ENCODE measurements around the gene CACNA1I.

CACNA1I gene

DNA sequence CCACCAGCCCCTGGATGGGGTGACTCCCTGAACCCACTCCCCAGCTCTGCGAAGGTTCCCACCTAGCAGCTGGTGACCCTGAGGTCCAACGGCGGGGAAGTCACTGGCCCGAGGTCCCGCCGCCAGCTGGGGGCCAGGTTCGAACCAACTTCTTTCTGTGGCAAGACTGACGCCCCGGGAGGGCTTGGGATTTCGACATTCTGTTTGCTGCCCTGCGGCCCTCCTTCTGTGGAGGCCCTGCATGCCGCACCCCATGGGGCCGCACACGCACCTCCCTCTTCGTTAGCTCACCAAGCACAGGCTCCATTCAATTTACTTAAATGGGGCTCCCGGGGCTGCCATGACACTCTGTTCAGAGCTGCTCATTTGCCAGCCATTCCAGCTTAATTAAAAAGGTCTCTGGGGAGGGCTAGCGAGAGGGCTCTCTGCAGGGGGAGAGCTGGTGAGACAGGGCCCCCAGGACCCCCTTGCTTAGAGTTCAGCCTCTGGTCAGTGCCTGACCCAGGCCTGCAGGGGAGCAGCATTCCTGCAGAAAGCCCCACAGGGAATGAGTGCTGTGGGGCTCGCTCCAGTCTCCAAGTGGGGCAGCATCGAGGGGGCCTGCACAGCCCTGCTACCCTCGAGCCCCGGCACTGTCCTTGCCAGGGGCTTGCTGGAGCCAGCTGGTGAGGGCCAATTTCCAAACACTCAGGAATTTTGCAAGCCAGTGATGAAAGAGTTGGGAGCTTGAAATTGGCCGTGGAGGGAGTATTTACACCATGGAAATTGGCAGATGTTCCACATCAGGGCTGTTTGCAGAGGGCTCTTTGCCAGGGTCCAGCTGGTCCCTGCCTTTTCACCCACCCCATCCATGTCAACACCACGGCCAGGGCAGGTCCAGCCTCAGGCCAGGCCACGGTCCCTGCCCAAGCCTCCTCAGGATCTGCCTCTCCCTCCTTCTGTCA lies 80.8 kb downstream of the CACNA1I start:
- DNase-seq, result no peak

GRCh38 chr22:39652990-39653786 lies 82.6 kb downstream of the CACNA1I start:
- no peak for DNase-seq

DNA sequence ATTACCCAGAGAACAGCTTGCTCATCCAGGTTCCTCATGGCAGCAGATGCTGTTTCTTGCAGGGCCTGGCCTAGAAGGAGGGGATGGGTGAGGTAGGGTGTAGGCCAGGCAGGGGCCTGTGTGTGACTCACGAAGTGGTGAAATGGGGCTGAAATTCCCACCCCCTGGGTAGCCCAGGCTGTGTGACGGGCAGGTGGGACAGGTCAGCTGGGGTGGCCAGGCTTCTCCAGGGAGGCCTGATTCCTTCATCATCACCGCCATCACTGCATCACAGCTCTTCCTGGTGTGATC lies 83.2 kb downstream of the CACNA1I start:
- DNase-seq, result no peak

- no peak for DNase-seq
These were observed 83.8 kb downstream of the CACNA1I start for GRCh38 chr22:39654131-39654926.

GRCh38 chr22:39655004-39655579 lies 84.5 kb downstream of the CACNA1I start:
- no peak for DNase-seq

DNA sequence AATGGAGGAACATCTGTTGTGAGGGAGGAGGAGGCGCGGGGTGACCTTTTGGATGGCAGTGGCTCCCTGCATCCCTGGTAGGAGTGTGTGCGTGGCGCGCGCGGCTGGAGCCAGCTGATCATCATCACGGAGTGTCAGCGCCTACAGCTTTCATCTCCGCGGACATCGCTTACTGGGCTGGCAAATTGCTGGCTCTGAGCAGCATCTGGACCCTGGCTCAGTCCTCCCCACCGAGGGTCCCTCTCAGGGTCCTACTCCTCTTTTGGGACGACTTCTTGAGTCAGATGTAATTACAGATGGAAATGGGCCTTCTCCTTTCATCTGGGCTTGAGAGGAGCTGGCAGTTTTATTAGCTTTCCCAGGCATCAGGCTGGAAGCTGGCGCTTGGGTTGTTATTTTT lies 85.3 kb downstream of the CACNA1I start:
- no peak for DNase-seq

DNA sequence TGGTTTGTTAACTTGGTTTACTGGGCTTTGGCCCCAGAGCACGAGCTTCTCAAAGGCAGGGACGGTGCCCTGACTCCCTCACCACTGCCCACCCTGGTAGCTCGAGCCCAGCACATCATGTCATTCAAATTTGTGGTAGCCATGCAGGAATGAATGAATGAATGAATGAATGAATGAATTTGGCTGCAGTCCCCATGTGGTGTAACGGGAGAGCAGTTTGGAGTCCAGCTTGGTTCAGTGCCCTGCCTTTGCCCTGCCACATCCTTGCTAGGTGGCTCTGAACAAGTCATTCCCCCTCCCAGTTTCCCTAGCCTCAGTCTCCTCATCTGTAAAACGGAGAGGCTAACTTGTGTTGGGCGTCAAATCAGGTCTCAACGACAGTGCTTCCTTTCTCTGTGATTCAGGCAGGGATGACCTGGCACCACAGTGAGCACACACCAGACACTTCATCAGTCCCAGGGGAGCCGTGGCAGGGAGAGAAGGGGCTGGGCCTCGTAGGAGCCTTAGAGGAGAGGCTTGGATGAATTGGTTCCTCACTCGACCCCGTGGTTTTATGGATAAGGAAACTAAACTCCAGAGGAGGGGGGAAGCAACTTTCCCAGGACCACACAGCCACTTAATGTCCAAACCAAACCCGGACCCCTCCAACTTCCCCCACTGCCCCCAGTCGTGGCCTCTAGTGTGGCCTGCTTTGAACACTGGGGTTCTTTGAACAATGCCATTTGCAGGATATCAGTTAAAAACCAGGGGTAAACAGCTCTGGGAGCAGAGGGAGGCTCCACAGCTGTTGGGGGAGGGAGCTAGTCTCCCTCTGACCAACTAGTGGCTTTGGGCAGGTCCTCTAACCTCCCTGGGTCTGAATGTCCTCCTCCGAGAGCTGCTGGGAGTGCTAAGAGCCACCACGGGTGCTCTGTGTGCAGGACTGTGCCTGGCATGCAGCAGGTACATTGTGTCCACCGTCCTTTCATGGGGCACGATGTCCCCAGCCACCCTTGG lies 86.2 kb downstream of the CACNA1I start:
- peak; percentile 6 for DNase-seq

DNA sequence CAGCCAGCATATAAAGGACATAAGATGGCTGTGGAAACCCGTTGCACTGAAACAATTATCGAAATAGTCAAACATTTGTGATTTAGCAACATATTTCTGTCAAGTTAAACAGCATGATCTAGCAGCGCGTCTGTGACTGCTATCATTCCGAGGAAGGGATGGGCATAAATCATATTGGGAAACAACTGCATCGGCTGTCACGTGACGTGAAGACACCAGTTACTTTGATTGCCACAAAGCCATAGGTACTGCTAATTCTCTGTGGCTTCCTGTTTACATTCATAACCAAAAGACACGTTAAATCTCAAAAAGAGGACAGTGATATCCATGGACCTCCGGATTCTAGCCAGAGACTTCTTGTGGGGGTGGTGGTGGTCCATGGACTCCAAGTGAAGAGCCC lies 87.8 kb downstream of the CACNA1I start:
- DNase-seq, result no peak

- no peak for DNase-seq
These were observed 88.4 kb downstream of the CACNA1I start for GRCh38 chr22:39658806-39659463.

GRCh38 chr22:39661501-39661841 lies 90.9 kb downstream of the CACNA1I start:
- no peak for DNase-seq

- no peak for DNase-seq
These were observed 91.5 kb downstream of the CACNA1I start for GRCh38 chr22:39661842-39662685.

- no peak for DNase-seq
These were observed 92.1 kb downstream of the CACNA1I start for GRCh38 chr22:39662686-39663052.

DNA sequence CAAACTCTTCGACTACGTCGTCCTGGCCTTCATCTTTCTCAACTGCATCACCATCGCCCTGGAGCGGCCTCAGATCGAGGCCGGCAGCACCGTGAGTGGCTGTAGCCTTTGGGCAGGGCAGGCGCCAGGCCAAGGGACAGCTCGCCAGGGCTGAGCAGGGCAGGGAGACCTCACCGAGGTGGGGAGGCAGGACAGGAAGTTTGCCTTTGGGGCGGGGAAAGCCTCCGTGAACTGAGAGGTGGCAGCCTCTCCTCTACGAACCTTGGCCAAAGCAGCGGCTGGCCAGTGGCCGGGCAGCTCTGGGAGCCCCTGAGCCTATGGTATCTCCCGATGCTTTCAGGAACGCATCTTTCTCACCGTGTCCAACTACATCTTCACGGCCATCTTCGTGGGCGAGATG lies 93.2 kb downstream of the CACNA1I start:
- no peak for DNase-seq

- DNase-seq, result no peak
These were observed 94.1 kb downstream of the CACNA1I start for GRCh38 chr22:39664485-39665200.

GRCh38 chr22:39665229-39665628 lies 94.7 kb downstream of the CACNA1I start:
- DNase-seq, result no peak

DNA sequence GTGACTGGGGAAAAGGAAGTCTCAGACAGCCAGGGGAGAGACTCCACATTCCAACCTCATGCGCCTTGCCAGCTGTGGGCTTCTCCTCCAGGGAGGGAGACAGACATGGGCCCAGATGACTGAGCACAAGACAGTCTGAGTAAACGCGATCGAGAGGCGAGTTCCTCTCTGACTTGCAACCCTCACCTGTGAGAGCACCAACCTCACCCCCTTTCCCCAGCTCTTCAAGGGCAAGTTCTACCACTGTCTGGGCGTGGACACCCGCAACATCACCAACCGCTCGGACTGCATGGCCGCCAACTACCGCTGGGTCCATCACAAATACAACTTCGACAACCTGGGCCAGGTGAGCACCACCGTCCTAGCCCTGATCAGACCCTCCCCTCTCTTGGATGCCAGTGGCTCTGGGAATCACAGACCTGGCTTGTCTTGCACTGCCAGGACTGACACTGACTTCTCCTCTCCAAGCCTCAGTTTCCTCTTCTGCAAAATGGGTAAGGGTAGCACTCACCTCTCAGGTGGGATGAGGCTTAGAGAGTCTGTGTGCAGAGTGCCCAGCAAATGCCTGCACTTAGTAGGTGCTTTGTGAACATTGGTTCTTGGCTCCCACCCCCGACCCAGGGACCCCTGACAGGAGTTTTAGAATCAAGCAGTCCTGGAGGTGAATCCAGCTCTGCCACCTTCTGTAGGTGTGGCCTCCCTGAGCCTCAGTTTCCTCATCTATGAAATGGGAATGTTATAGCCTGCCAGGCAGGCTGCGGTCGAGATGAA lies 95.3 kb downstream of the CACNA1I start:
- DNase-seq, result no peak

DNA sequence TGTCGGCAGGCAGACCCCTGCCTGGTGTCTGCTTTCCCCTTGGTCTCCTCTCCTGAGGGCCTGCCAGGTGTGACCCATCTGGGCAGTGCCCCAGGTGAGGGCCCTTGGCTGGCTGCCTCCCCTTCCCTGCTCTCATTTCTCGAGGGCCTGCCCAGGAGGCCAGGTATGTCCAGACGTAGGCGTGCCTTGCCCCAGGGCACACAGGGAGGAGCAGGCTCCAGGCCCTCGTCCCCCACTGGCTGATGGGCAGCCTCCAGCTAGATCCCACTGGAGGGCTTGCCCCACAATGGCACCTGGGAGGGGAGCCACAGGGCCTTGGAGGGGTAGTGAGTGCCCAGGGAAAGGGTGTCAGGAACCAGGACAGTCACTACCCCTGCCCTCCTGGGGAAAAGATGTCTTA lies 95.9 kb downstream of the CACNA1I start:
- DNase-seq, result no peak

DNA sequence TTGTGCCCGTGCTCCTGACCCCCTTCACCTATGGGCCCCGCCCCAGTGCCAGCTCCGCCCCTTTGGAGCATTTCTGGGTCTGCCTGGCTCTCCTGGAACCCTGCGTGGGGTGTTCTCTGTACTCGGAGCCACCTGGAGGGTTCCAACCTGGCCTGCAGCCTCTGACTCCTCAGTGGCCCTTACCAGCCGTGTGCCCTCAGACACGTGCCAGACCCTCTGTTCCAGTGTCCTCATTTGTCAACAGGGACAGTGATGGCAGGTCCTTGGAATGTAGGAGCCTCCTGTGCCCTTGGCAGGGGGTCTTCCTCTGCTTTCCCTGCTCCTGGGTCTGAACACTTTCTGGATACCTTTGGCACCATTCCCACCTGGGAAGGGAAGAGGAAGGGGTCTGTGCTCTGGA lies 96.4 kb downstream of the CACNA1I start:
- no peak for DNase-seq

DNA sequence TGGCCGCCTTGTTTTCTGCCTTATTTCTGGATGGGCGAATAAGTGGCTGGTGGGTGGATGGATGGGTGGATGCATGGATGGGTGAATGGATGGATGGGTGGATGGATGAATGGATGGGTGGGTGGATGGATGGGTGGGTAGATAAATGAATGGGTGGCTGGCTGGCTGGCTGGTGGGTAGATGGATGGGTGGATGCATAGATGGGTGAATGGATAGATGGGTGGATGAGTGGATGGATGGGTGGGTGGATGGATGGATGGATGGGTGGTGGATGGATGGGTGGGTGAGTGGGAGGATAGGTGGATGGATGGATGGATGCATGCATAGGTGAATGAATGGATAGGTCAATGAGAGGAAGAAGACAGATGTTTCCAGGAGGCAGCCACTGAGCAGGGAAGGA lies 98.9 kb downstream of the CACNA1I start:
- DNase-seq, result no peak
